Muscle of arm (tissue), 12 donors: ENCODE results near the gene FAHD2A. TPM values are rescaled to one million over a fixed set of nuclear protein-coding genes. Genes with fewer than 3 reads are reported as not detected.
"Not testable (repeated sequence)": the region's sequence is repeated elsewhere in the genome, so short reads cannot be mapped to it uniquely, and the experiment has no call there.

Experiments used
- DNase-seq: peaks from one replicate; pipeline ENCODE4 v3.0.0-alpha.2; 2013
- polyA plus RNA-seq, 12 donors: library from polyadenylated mRNA; unstranded; fragments of 120-200 nt; gene quantifications; one replicate each; pipeline ENCODE4 v1.2.1, GENCODE V29; 2013; ENCODE audit not compliant: insufficient read length in 12 of 12

The FAHD2A gene
- polyA plus RNA-seq, 12 donors, result 6.0 to 30.1 (median 19.5) TPM; not detected in 1

- not testable (repeated sequence) for DNase-seq
Measured at GRCh38 chr2:95433373-95433772, 30.9 kb downstream of the FAHD2A start.

GRCh38 chr2:95433973-95434372, 31.5 kb downstream of the FAHD2A start:
- DNase-seq, result not testable (repeated sequence)

GRCh38 chr2:95434507-95435076, 32.1 kb downstream of the FAHD2A start:
- DNase-seq, result not testable (repeated sequence)

- not testable (repeated sequence) for DNase-seq
Measured at GRCh38 chr2:95435162-95435871, 32.8 kb downstream of the FAHD2A start.

GRCh38 chr2:95435872-95436209, 33.3 kb downstream of the FAHD2A start:
- DNase-seq, result not testable (repeated sequence)

GRCh38 chr2:95442474-95443099, 40.1 kb downstream of the FAHD2A start:
- DNase-seq, result not testable (repeated sequence)

- not testable (repeated sequence) for DNase-seq
Measured at GRCh38 chr2:95445317-95445716, 42.8 kb downstream of the FAHD2A start.

GRCh38 chr2:95463292-95463691, 60.8 kb downstream of the FAHD2A start:
- DNase-seq, result not testable (repeated sequence)

Other genes starting within 250 kb of the FAHD2A start
- 10 to 100 TPM in 11 of 12 donors, not detected in 1; 13.6 to 31.3 (median 20.8) TPM for gene ZNF514, start 242.9 kb upstream of the FAHD2A start, polyA plus RNA-seq
- 1 to 10 TPM in 11 of 12 donors, not detected in 1; 4.1 to 6.2 (median 5.3) TPM for gene ZNF2, start 236.9 kb upstream of the FAHD2A start, polyA plus RNA-seq
- gene ZNF892, start 195.2 kb upstream of the FAHD2A start, polyA plus RNA-seq, result 1 to 10 TPM in 10 of 12 donors, not detected in 2; 1.7 to 3.4 (median 2.5) TPM
- gene PROM2, start 128.3 kb upstream of the FAHD2A start, polyA plus RNA-seq, result 10 to 100 TPM in 1 of 12 donors, 1 to 10 TPM in 5, under 1 TPM in 4, not detected in 2; 0.41 to 15.6 (median 1.1) TPM
- gene KCNIP3, start 105.4 kb upstream of the FAHD2A start, polyA plus RNA-seq, result 1 to 10 TPM in 11 of 12 donors, not detected in 1; 5.0 to 7.6 (median 6.3) TPM
- not detected for gene TRIM43B, start 82.0 kb downstream of the FAHD2A start, polyA plus RNA-seq
- gene TRIM43, start 189.3 kb downstream of the FAHD2A start, polyA plus RNA-seq, result not detected